Superior temporal gyrus (tissue), 1 donor: ENCODE measurements around the gene FBXO28.
"Not testable (repeated sequence)": the region's sequence is repeated elsewhere in the genome, so short reads cannot be mapped to it uniquely, and the experiment has no call there.

Experiments used
- DNase-seq: peaks from one replicate; pipeline ENCODE4 v3.0.0-alpha.2; 2016; ENCODE audit errors: extremely low spot score

The FBXO28 gene

DNA sequence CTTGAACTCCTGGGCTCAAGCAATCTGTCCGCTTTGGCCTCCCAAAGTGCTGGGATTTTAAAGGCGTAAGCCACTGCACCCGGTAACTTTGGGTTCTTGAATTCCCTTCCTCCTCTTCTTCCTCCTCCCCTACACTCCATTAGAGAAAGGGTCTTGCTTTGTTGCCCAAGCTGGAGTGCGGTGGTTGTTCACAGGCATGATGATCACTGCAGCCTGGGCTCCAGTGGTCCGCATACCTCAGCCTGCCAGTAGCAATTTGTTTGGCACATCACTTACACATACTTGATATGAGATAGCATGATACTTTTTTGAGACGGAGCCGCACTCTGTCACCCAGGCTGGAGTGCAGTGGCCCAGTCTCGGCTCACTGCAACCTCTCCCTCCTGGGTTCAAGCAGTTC lies 71.3 kb downstream of the FBXO28 start:
- DNase-seq = no peak

DNA sequence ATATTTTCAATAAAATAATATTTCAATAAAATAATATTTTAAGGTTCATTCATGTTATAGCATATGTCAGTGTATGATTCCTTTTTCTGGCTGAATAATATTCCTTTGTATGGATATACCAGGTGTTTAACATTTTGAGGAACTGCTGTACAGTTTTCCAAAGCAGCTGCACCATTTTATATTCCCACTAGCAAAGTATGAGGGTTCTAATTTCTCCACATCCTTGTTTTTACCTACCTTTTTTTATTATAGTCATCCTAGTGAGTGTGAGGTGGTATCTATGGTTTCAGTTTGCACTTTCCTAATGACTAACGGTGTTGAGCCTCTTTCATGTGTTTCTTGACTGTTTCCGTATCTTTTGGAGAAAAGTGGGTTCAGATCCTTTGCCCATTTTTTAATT lies 74.4 kb downstream of the FBXO28 start:
- DNase-seq = no peak

GRCh38 chr1:224189561-224189960 lies 75.7 kb downstream of the FBXO28 start:
- no peak for DNase-seq

DNA sequence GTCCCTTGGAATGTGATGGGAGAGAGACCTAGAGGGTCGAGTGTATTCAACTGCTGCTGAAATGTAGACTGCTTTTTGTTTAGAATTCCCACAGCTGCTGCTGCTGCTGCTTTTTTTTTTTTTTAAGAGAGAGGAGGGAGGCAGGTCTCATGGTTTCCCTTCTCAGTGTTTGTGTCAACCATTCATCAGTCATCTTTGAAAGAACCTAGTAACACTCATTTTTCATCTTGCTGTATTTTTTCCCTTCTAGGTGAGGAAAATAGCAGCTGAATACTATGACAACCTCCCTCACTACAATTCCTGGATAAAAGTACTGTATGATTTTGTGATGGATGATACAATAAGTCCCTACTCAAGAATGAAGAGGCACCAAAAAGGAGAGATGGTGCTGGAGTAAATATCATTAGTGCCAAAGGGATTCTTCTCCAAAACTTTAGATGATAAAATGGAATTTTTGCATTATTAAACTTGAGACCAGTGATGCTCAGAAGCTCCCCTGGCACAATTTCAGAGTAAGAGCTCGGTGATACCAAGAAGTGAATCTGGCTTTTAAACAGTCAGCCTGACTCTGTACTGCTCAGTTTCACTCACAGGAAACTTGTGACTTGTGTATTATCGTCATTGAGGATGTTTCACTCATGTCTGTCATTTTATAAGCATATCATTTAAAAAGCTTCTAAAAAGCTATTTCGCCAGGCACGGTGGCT lies 78.3 kb downstream of the FBXO28 start:
- DNase-seq = no peak

DNA sequence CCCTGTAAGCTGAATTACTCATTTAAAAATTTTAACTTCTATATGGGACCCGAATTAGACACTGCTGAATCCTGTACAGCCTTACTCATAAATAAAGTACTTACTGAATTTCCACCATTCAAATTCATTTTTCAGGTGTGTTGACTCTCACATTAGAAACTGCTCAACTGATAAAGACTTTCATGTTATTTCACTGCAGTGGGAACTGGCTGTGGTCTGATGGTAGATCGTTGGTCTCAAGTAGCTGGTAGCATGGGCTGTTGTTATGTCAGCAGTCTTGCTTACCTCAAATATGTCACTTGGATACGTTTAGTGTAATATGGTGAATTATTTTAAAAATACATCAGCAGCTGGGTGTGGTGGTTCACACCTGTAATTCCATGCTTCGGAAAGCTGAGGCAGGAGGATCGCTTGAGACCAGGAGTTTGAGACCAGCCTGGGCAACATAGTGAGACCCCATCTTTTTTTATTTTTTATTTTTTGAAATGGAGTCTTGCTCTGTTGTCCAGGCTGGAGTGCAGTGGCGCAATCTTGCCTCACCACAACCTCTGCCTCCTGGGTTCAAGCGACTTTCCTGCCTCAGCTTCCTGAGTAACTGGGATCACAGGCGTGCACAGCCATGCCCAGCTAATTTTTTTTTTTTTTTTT lies 79.5 kb downstream of the FBXO28 start:
- no peak for DNase-seq

GRCh38 chr1:224196813-224197600 lies 83.1 kb downstream of the FBXO28 start:
- DNase-seq = no peak

GRCh38 chr1:224198572-224198971 lies 84.7 kb downstream of the FBXO28 start:
- no peak for DNase-seq

GRCh38 chr1:224199679-224200078 lies 85.8 kb downstream of the FBXO28 start:
- no peak for DNase-seq

DNA sequence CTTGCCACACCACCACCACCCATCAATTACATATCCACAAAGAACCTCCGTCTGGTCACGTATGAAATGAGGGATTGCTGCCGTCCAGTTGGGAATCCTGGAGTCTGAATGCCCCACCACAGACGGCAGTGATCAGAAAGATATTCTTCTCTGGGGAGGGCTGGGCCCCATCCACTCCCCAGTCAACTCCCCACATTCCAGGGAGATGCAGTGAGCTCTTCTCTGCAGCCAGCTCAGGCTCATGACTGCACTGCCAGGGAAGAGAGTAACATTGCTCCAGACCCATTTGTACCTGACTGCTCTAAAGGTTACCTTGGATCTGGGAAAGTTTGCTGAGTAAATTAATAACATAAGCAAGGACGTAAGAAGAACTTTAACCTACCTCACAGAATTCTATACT lies 87.5 kb downstream of the FBXO28 start:
- DNase-seq = no peak

- no peak for DNase-seq
Observed at GRCh38 chr1:224201853-224202252, 87.9 kb downstream of the FBXO28 start.

DNA sequence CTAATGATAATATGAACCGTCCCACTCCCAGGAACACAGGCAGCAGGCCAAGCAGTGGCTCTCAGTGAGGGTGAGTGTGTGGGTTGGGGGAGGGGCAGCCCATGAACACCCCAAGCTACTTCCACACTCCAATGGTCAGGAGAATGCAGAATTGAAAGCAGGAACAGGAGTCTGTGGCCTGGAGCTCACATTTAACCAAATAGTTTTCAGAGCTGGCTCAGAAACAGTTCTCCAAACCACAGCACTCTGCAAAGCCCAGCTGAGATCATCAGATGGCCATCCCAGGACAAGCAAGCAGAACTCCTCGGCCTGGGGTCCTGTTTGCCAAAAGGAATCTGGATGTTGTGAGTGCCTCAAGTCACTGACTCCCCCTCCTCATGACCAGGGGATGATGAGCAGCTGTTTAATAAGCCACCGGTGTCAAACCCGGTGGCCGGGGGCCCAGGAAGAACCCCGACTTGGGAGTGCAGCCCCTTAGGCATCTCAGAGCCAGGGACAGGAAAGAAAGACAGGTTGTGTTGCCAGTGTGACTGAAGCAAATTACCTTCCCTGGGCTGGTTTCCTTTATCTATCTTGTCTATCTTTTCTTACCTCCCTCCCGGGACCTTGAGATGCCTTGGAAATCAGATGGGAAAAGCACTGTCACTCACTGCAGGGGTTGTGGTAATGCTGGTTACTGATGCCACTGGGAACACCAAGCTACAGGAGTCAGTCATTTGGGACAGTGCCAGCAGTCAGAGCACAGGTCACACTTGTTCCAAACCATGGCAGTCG lies 89.5 kb downstream of the FBXO28 start:
- DNase-seq = no peak

DNA sequence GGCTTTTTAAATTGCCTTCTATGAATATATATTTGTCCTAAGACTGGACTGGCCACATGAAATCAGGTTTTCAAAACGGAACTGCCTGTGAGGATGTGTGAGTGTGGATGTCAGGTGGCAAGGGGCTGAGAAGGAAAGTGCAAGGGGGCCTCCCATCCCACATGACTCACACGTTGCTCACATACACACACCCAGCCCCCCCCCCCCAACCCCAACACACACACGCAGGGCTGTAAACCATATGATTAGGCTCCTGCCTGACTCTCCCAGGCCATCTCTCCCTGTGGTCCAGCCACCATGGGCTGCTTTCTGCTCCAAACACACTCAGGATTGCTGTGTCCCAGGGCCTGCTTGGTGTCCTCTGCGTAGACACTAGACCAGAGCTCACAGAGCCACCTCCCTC lies 91.5 kb downstream of the FBXO28 start:
- no peak for DNase-seq

DNA sequence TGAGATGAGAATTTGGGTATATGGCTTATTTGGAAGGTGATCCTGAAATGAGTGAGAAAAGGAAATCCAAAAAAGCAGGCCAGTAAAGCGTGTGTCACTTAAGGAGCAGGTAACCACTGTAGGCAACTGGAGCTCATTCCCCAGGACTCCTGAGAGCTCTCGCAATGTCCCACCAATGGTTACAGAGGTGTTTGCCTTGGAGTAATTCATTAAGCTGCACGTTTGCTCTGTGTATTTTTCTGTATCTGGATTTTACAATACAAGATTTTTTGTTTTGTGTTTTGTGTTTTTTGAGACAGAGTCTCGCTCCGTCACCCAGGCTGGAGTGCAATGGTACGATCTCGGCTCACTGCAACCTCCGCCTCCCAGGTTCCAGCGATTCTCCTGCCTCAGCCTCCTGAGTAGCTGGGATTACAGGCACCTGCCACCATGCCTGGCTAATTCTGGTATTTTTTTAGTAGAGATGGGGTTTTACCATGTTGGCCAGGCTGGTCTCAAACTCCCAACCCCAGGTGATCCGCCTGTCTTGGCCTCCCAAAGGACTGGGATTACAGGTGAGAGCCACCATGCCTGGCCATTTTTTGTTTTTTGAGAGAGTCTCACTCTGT lies 92.1 kb downstream of the FBXO28 start:
- not testable (repeated sequence) for DNase-seq

DNA sequence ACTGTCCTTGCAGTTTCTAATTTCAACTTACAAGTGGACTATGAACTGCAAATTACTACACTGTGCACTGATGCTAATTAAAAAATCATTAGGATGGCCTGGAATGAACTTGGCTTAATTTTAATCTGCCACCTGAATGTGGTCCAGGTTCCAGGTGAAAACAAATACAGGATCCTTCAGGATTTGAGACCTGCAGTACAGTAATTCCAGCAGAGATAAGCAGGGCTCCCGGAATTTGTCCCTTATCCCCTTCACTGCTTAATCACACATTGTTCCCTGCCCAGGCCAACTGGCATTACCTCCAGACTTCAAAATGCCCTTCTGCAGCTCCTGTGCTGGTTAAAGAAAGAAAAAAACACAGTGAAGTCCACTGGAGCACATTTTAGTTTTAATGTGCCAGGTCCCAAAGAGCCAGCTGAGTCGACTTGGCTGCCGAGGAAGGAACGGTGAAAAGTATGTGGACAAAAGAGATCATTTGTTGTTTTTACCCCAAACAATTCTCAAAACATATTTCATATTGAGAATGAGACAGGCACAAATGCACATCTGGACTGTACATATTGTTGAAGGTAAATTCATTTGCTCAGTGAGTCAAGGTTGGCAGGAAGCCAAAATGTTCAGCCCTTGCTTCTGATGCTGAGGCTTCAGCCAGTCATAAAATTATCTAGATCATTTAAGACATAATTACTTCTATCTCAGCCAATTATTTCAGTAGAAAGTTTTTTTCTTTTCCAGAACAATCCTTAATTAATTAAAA lies 97.5 kb downstream of the FBXO28 start:
- no peak for DNase-seq
